GM18867 (cell line): Measurements from ENCODE around the gene CEP41.
"Not testable (repeated sequence)": the region's sequence is repeated elsewhere in the genome, so short reads cannot be mapped to it uniquely, and the experiment has no call there.

ENCODE experiments used
- ATAC-seq: cut with Tn5 transposase; IDR thresholded peaks from one replicate; pipeline ENCODE4 v1.9.1; 2021; ENCODE audit warnings: mild to moderate bottlenecking, moderate library complexity; ENCODE audit not compliant: unreplicated experiment

CEP41 gene

GRCh38 chr7:130388671-130389070 is 52.1 kb downstream of the CEP41 start:
- no peak for ATAC-seq

GRCh38 chr7:130387628-130388403 is 53.0 kb downstream of the CEP41 start:
- no peak for ATAC-seq

- no peak for ATAC-seq
Observed at GRCh38 chr7:130387306-130387627, 53.5 kb downstream of the CEP41 start.

- no peak for ATAC-seq
Observed at GRCh38 chr7:130386876-130387275, 53.9 kb downstream of the CEP41 start.

- no peak for ATAC-seq
Observed at GRCh38 chr7:130385600-130386066, 55.2 kb downstream of the CEP41 start.

- no peak for ATAC-seq
Observed at GRCh38 chr7:130384841-130385599, 55.8 kb downstream of the CEP41 start.

GRCh38 chr7:130384371-130384801 is 56.4 kb downstream of the CEP41 start:
- no peak for ATAC-seq

GRCh38 chr7:130383187-130383980 is 57.4 kb downstream of the CEP41 start:
- no peak for ATAC-seq

GRCh38 chr7:130381468-130382312 is 59.1 kb downstream of the CEP41 start:
- no peak for ATAC-seq

- ATAC-seq, result no peak
Observed at GRCh38 chr7:130380861-130381455, 59.9 kb downstream of the CEP41 start.

- ATAC-seq, result no peak
Observed at GRCh38 chr7:130379921-130380860, 60.6 kb downstream of the CEP41 start, which contains the start of gene CPA1. CPA1 (plus strand) TSS chr7:130380494; CDS start chr7:130380521, 27 bp downstream.

- no peak for ATAC-seq
Observed at GRCh38 chr7:130379532-130379920, 61.3 kb downstream of the CEP41 start.

GRCh38 chr7:130379019-130379418 is 61.8 kb downstream of the CEP41 start:
- ATAC-seq, result no peak

- no peak for ATAC-seq
Observed at GRCh38 chr7:130377178-130377577, 63.6 kb downstream of the CEP41 start.

- ATAC-seq, result not testable (repeated sequence)
Observed at GRCh38 chr7:130376461-130376860, 64.4 kb downstream of the CEP41 start.

- no peak for ATAC-seq
Observed at GRCh38 chr7:130374507-130374906, 66.3 kb downstream of the CEP41 start.

- no peak for ATAC-seq
Observed at GRCh38 chr7:130372402-130373165, 68.2 kb downstream of the CEP41 start.

- ATAC-seq, result no peak
Observed at GRCh38 chr7:130371046-130371445, 69.8 kb downstream of the CEP41 start.
